ENCODE measurements around the gene ABR.
A peak's percentile ranks its signal among the peaks of the same experiment; 100 is the strongest.
"Not testable (repeated sequence)": the region's sequence is repeated elsewhere in the genome, so short reads cannot be mapped to it uniquely, and the experiment has no call there.

ABR gene

GRCh38 chr17:1146561-1147265 lies 33.1 kb downstream of the ABR start:
- DNase-seq: no peak

GRCh38 chr17:1145311-1145986 lies 34.3 kb downstream of the ABR start:
- DNase-seq: no peak

GRCh38 chr17:1144162-1144561 lies 35.6 kb downstream of the ABR start:
- DNase-seq: no peak

GRCh38 chr17:1143573-1143972 lies 36.2 kb downstream of the ABR start:
- DNase-seq: no peak

- no peak for DNase-seq
Observed at GRCh38 chr17:1142561-1142971, 37.2 kb downstream of the ABR start.

GRCh38 chr17:1137465-1137894 lies 42.3 kb downstream of the ABR start:
- DNase-seq: peak; percentile 32

- DNase-seq: no peak
Observed at GRCh38 chr17:1136748-1137147, 43.0 kb downstream of the ABR start.

- DNase-seq: no peak
Observed at GRCh38 chr17:1134634-1135324, 45.0 kb downstream of the ABR start.

GRCh38 chr17:1130191-1130590 lies 49.6 kb downstream of the ABR start:
- DNase-seq: no peak

GRCh38 chr17:1128463-1128862 lies 51.3 kb downstream of the ABR start:
- not testable (repeated sequence) for DNase-seq

- no peak for DNase-seq
Observed at GRCh38 chr17:1126801-1127550, 52.8 kb downstream of the ABR start.

GRCh38 chr17:1126250-1126797 lies 53.5 kb downstream of the ABR start:
- DNase-seq: no peak

- no peak for DNase-seq
Observed at GRCh38 chr17:1125788-1126145, 54.0 kb downstream of the ABR start.

GRCh38 chr17:1124896-1125787 lies 54.6 kb downstream of the ABR start:
- no peak for DNase-seq

- DNase-seq: no peak
Observed at GRCh38 chr17:1123921-1124715, 55.7 kb downstream of the ABR start.

- DNase-seq: no peak
Observed at GRCh38 chr17:1123393-1123831, 56.4 kb downstream of the ABR start.

GRCh38 chr17:1122533-1123392 lies 57.0 kb downstream of the ABR start:
- peak; percentile 88 for DNase-seq

GRCh38 chr17:1121442-1121817 lies 58.4 kb downstream of the ABR start:
- not testable (repeated sequence) for DNase-seq

GRCh38 chr17:1120596-1121441 lies 59.0 kb downstream of the ABR start:
- DNase-seq: no peak
